Measurements from ENCODE around the gene LRP1. TPM values are rescaled to one million over a fixed set of nuclear protein-coding genes. Genes with fewer than 3 reads are reported as not detected.

LRP1 gene
- total RNA-seq, 1 donor from 2014 or later = 62.7 TPM

GRCh38 chr12:57092876-57093414 lies 35.3 kb upstream of the LRP1 start:
- H3K4me1 Mint-ChIP-seq = peaks cover 65% of the 10 kb centered on the region
- peaks cover 8% of the 10 kb centered on the region for H3K36me3 Mint-ChIP-seq (ENCODE audit: low read depth)
- peak overlapping the region; percentile 19 for H3K27ac Mint-ChIP-seq (ENCODE audit: unreplicated experiment)

GRCh38 chr12:57093415-57094207 lies 34.7 kb upstream of the LRP1 start:
- peak; percentile 62 for DNase-seq (ENCODE audit: low read depth, low spot score)
- peak; percentile 68 for TF ChIP-seq CTCF (conservative IDR thresholded peaks at IDR 0.05)
- no peaks in the 10 kb centered on the region for H3K9me3 Mint-ChIP-seq
- peaks cover 8% of the 10 kb centered on the region for H3K36me3 Mint-ChIP-seq (ENCODE audit: low read depth)
- peak overlapping the region; percentile 98 for H3K27ac Mint-ChIP-seq (ENCODE audit: unreplicated experiment)
- H3K4me3 Mint-ChIP-seq = peak overlapping the region; percentile 91
- peaks cover 3% of the 10 kb centered on the region for H3K27me3 Mint-ChIP-seq (ENCODE audit: low read depth)
- peaks cover 62% of the 10 kb centered on the region for H3K4me1 Mint-ChIP-seq

More at GRCh38 chr12:57092876-57093414, 35.3 kb upstream of the LRP1 start:
- Mint-ChIP-seq H3K4me3 (peak overlapping the region; percentile 91), H3K9me3 (no peaks in the 10 kb centered on the region), H3K27me3 (ENCODE audit: low read depth) (peaks cover 3% of the 10 kb centered on the region)
- no peak for DNase-seq (ENCODE audit: low read depth, low spot score)
- TF ChIP-seq CTCF (conservative IDR thresholded peaks at IDR 0.05) = no peak

GRCh38 chr12:57094208-57095160 lies 33.8 kb upstream of the LRP1 start:
- Mint-ChIP-seq H3K27ac (ENCODE audit: unreplicated experiment) (peak overlapping the region; percentile 43), H3K9me3 (no peaks in the 10 kb centered on the region), H3K4me1 (peaks cover 61% of the 10 kb centered on the region), H3K4me3 (peak overlapping the region; percentile 91), H3K27me3 (ENCODE audit: low read depth) (peaks cover 3% of the 10 kb centered on the region), H3K36me3 (ENCODE audit: low read depth) (peaks cover 10% of the 10 kb centered on the region)
- TF ChIP-seq CTCF (conservative IDR thresholded peaks at IDR 0.05) = no peak
- DNase-seq (ENCODE audit: low read depth, low spot score) = no peak

- no peak for TF ChIP-seq CTCF (conservative IDR thresholded peaks at IDR 0.05)
- peak overlapping the region; percentile 50 for H3K4me3 Mint-ChIP-seq
- no peak overlapping the region for H3K27ac Mint-ChIP-seq (ENCODE audit: unreplicated experiment)
- H3K36me3 Mint-ChIP-seq (ENCODE audit: low read depth) = peaks cover 8% of the 10 kb centered on the region
- peaks cover 53% of the 10 kb centered on the region for H3K4me1 Mint-ChIP-seq
- H3K9me3 Mint-ChIP-seq = no peaks in the 10 kb centered on the region
- no peak for DNase-seq (ENCODE audit: low read depth, low spot score)
- peaks cover 3% of the 10 kb centered on the region for H3K27me3 Mint-ChIP-seq (ENCODE audit: low read depth)
Observed at GRCh38 chr12:57095440-57095839, 32.8 kb upstream of the LRP1 start.

- Mint-ChIP-seq H3K9me3 (no peaks in the 10 kb centered on the region), H3K27ac (ENCODE audit: unreplicated experiment) (peak overlapping the region; percentile 24), H3K4me1 (peaks cover 46% of the 10 kb centered on the region), H3K4me3 (peak overlapping the region; percentile 50), H3K36me3 (ENCODE audit: low read depth) (peaks cover 8% of the 10 kb centered on the region), H3K27me3 (ENCODE audit: low read depth) (peaks cover 3% of the 10 kb centered on the region)
- DNase-seq (ENCODE audit: low read depth, low spot score) = no peak
- no peak for TF ChIP-seq CTCF (conservative IDR thresholded peaks at IDR 0.05)
Observed at GRCh38 chr12:57096099-57096572, 32.1 kb upstream of the LRP1 start.

Data from neural crest cell (in vitro differentiated cells).